Neural progenitor cell (in vitro differentiated cells): ENCODE data around the gene VN1R4. TPM values are rescaled to one million over a fixed set of nuclear protein-coding genes. Genes with fewer than 3 reads are reported as not detected.
"Not testable (repeated sequence)": the region's sequence is repeated elsewhere in the genome, so short reads cannot be mapped to it uniquely, and the experiment has no call there.

ENCODE experiments used
- DNase-seq: peaks from one replicate; pipeline ENCODE4 v3.0.0-alpha.2; 2016; ENCODE audit warnings: low spot score
- H2AFZ ChIP-seq: fragments of 200-600 bp; sonication (generic); replicated peaks from 2 replicates; pipeline ENCODE4 v1.6.1; 2016; ENCODE audit warnings: antibody characterized with exemption
- H3F3A ChIP-seq: fragments of 200-600 bp; sonication (generic); 2 replicates; pipeline ENCODE4 v1.6.1; 2016; ENCODE audit warnings: antibody characterized with exemption, low read depth
- H3K27ac ChIP-seq: fragments of 200-600 bp; sonication (generic); 2 replicates; pipeline ENCODE4 v1.5.1; 2016; ENCODE audit warnings: mild to moderate bottlenecking
- H3K27me3 ChIP-seq: fragments of 200-600 bp; sonication (generic); 2 replicates; pipeline ENCODE4 v1.6.1; 2016; ENCODE audit warnings: mild to moderate bottlenecking, moderate library complexity
- H3K36me3 ChIP-seq: fragments of 200-600 bp; sonication (generic); 2 replicates; pipeline ENCODE4 v1.5.1; 2016
- H3K4me1 ChIP-seq: fragments of 200-600 bp; sonication (generic); 2 replicates; pipeline ENCODE4 v1.6.1; 2016; ENCODE audit warnings: mixed run types
- H3K4me2 ChIP-seq: fragments of 200-600 bp; sonication (generic); 2 replicates; pipeline ENCODE4 v1.6.1; 2016
- H3K4me3 ChIP-seq: fragments of 200-600 bp; sonication (generic); 2 replicates; pipeline ENCODE4 v1.5.1; 2016
- H3K79me2 ChIP-seq: fragments of 200-600 bp; sonication (generic); 2 replicates; pipeline ENCODE4 v1.6.1; 2016; ENCODE audit warnings: low read depth
- H3K9ac ChIP-seq: fragments of 200-600 bp; sonication (generic); 2 replicates; pipeline ENCODE4 v1.6.1; 2016
- H3K9me3 ChIP-seq: fragments of 200-600 bp; sonication (generic); 2 replicates; pipeline ENCODE4 v1.5.1; 2016; ENCODE audit warnings: low read depth
- H4K20me1 ChIP-seq: fragments of 200-600 bp; sonication (generic); 2 replicates; pipeline ENCODE4 v1.6.1; 2016; ENCODE audit warnings: low read depth
- H3K27ac Mint-ChIP-seq: 3 replicates; pipeline ENCODE4 v1.8.0; 2021; ENCODE audit warnings: mixed read lengths
- H3K27me3 Mint-ChIP-seq: 2 replicates; pipeline ENCODE4 v1.8.0; 2022; ENCODE audit warnings: low read depth, mild to moderate bottlenecking, inconsistent platforms, moderate library complexity, mixed read lengths; ENCODE audit not compliant: insufficient read depth
- H3K36me3 Mint-ChIP-seq: 3 replicates; pipeline ENCODE4 v1.8.0; 2021; ENCODE audit warnings: mixed read lengths
- H3K4me1 Mint-ChIP-seq: 3 replicates; pipeline ENCODE4 v1.8.0; 2021; ENCODE audit warnings: mixed read lengths
- H3K4me3 Mint-ChIP-seq: 3 replicates; pipeline ENCODE4 v1.8.0; 2021; ENCODE audit warnings: mild to moderate bottlenecking, moderate library complexity, mixed read lengths
- H3K9me3 Mint-ChIP-seq: 3 replicates; pipeline ENCODE4 v1.8.0; 2020; ENCODE audit warnings: mixed read lengths
- EZH2 ChIP-seq: fragments of 200-600 bp; sonication (generic); IDR thresholded peaks from 2 replicates; pipeline ENCODE4 v1.6.1; 2017; ENCODE audit warnings: antibody characterized with exemption, mild to moderate bottlenecking, moderate library complexity
- EZH2phosphoT487 ChIP-seq: fragments of 200-600 bp; sonication (generic); IDR thresholded peaks from 2 replicates; pipeline ENCODE4 v1.6.1; 2017; ENCODE audit warnings: antibody characterized with exemption
- total RNA-seq: library from RNA; depleted of rRNA; stranded (reverse); fragments of >200 nt; gene quantifications from 2 replicates; pipeline ENCODE4 v1.2.3, GENCODE V29; 2015; ENCODE audit warnings: low replicate concordance
- TF ChIP-seq, protein P1 (sequence below): fragments of 200-600 bp; sonication (generic); IDR thresholded peaks from 2 replicates; pipeline ENCODE4 v1.5.1; 2017; ENCODE audit warnings: antibody characterized with exemption, mild to moderate bottlenecking

VN1R4 gene
- total RNA-seq, 1 donor from 2014 or later, result not detected

DNA sequence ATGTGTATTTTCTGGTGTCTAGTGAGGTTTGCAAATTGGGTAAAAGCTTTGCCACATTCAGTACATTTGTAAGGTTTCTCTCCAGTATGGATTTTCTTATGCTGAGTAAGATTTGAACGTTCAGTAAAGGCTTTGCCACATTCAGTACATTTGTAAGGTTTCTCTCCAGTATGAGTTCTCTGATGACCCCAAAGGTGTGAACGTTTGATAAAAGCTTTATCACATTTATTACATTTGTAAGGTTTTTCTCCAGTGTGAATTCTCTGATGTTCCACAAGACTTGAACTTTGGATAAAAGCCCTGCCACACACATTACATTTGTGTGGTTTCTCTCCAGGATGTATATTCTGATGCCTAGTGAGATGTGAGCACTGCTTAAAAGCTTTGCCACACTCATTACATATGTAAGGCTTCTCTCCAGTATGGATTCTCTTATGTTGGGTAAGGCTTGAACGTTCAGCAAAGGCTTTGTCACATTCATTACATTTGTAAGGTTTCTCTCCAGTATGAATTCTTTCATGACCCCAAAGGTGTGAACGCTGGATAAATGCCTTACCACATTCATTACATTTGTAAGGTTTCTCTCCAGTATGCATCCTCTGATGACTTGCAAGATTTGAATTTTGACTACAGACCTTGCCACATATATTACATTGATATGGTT is 30.3 kb downstream of the VN1R4 start:
- H3K27ac ChIP-seq, result no peak overlapping the region
- H3K36me3 Mint-ChIP-seq, result peaks cover 28% of the 10 kb centered on the region

DNA sequence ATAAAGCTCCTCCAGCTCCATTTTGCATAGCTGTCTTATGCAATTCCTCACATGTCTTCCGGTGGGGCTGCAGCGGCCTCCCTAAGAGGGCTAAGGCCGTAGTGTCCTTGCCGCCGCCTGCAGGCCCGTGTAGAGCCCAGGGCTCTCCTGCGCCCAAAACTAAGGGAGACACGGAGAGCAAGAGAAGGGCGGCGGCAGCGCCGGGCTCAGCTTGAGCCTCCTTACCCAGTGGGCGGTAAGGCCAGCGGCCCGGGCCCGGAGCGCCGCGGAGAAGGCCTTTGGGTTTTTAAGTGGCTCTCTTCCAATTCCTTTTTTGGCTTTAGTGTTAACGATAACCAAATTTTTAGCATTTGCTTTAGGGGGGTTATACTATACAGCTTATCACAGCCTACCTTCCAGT is 42.9 kb downstream of the VN1R4 start:
- H3K9ac ChIP-seq, result no peak overlapping the region
- H3K4me1 ChIP-seq, result no peaks in the 10 kb centered on the region
- H3K79me2 ChIP-seq, result no peaks in the 10 kb centered on the region
- H3F3A ChIP-seq, result no peaks in the 10 kb centered on the region
- no peak overlapping the region for H3K4me2 ChIP-seq
- Mint-ChIP-seq H3K4me3 (no peak overlapping the region), H3K27me3 (peaks cover 6% of the 10 kb centered on the region), H3K27ac (no peak overlapping the region), H3K9me3 (peaks cover 54% of the 10 kb centered on the region), H3K4me1 (no peaks in the 10 kb centered on the region), H3K36me3 (peaks cover 3% of the 10 kb centered on the region)
- no peak for DNase-seq
- H3K9me3 ChIP-seq, result peaks cover 16% of the 10 kb centered on the region
- H4K20me1 ChIP-seq, result no peaks in the 10 kb centered on the region
- H3K36me3 ChIP-seq, result no peaks in the 10 kb centered on the region
- no peak overlapping the region for H3K27ac ChIP-seq
- no peaks in the 10 kb centered on the region for H3K27me3 ChIP-seq
- H2AFZ ChIP-seq, result no peak overlapping the region
- TF ChIP-seq EZH2, result no peak
- TF ChIP-seq EZH2phosphoT487, result no peak
- TF ChIP-seq, protein P1, sequence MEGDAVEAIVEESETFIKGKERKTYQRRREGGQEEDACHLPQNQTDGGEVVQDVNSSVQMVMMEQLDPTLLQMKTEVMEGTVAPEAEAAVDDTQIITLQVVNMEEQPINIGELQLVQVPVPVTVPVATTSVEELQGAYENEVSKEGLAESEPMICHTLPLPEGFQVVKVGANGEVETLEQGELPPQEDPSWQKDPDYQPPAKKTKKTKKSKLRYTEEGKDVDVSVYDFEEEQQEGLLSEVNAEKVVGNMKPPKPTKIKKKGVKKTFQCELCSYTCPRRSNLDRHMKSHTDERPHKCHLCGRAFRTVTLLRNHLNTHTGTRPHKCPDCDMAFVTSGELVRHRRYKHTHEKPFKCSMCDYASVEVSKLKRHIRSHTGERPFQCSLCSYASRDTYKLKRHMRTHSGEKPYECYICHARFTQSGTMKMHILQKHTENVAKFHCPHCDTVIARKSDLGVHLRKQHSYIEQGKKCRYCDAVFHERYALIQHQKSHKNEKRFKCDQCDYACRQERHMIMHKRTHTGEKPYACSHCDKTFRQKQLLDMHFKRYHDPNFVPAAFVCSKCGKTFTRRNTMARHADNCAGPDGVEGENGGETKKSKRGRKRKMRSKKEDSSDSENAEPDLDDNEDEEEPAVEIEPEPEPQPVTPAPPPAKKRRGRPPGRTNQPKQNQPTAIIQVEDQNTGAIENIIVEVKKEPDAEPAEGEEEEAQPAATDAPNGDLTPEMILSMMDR, result no peak
- no peak overlapping the region for H3K4me3 ChIP-seq

More for the DNA sequence above, 30.3 kb downstream of the VN1R4 start:
- Histone ChIP-seq H2AFZ (no peak overlapping the region), H3K9ac (no peak overlapping the region), H3K79me2 (no peaks in the 10 kb centered on the region), H3K4me2 (no peak overlapping the region), H3K27me3 (no peaks in the 10 kb centered on the region), H4K20me1 (no peaks in the 10 kb centered on the region), H3K4me1 (no peaks in the 10 kb centered on the region), H3K4me3 (no peak overlapping the region), H3F3A (peaks cover 7% of the 10 kb centered on the region), H3K9me3 (peaks cover 59% of the 10 kb centered on the region), H3K36me3 (peaks cover 50% of the 10 kb centered on the region)
- Mint-ChIP-seq H3K27ac (no peak overlapping the region), H3K9me3 (peaks cover 68% of the 10 kb centered on the region), H3K4me1 (no peaks in the 10 kb centered on the region), H3K4me3 (no peak overlapping the region), H3K27me3 (no peaks in the 10 kb centered on the region)
- no peak for DNase-seq
- TF ChIP-seq EZH2 (no peak), EZH2phosphoT487 (no peak)
- TF ChIP-seq, protein P1, result no peak

DNA sequence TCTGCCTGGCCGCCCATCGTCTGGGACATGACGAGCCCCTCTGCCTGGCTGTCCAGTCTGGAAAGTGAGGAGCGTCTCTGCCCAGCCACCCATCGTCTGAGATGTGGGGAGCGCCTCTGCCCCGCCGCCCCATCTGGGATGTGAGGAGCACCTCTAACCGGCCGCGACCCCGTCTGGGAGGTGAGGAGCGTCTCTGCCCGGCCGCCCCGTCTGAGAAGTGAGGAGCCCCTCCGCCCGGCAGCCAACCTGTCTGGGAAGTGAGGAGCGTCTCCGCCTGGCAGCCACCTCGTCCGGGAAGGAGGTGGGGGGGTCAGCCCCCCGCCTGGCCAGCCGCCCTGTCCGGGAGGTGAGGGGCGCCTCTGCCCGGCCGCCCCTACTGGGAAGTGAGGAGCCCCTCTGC is 44.8 kb downstream of the VN1R4 start:
- H3K79me2 ChIP-seq, H3K4me2 ChIP-seq, DNase-seq, H3K27ac ChIP-seq, H2AFZ ChIP-seq, H3K9ac ChIP-seq, H3K4me1 ChIP-seq, H3K4me3 ChIP-seq, H3K36me3 Mint-ChIP-seq, H3K27me3 ChIP-seq, H3K27me3 Mint-ChIP-seq, H3K27ac Mint-ChIP-seq, H3K4me3 Mint-ChIP-seq, H3F3A ChIP-seq, H3K36me3 ChIP-seq, H4K20me1 ChIP-seq, H3K4me1 Mint-ChIP-seq: not testable (repeated sequence)
- peaks cover 17% of the 10 kb centered on the region for H3K9me3 ChIP-seq
- peaks cover 49% of the 10 kb centered on the region for H3K9me3 Mint-ChIP-seq

Other genes with a start within 250 kb of the VN1R4 start
- 0.06 TPM in 1 of 2 replicates, not detected in the other for gene ERVV-2, start 223.0 kb downstream of the VN1R4 start, total RNA-seq
- 78.3 and 86.0 TPM in 2 replicates for gene ZNF160, start 164.3 kb downstream of the VN1R4 start, total RNA-seq
- 20.3 and 23.9 TPM in 2 replicates for gene ZNF415, start 134.8 kb downstream of the VN1R4 start, total RNA-seq
- gene ZNF347, start 108.7 kb downstream of the VN1R4 start, total RNA-seq, result 15.2 and 19.9 TPM in 2 replicates
- 7.3 and 9.4 TPM in 2 replicates for gene ZNF665, start 74.4 kb downstream of the VN1R4 start, total RNA-seq
- 70.4 and 85.7 TPM in 2 replicates for gene ZNF677, start 12.8 kb downstream of the VN1R4 start, total RNA-seq
- not detected in 2 replicates for gene VN1R2, start 9.4 kb downstream of the VN1R4 start, total RNA-seq
- gene ZNF845, start 66.0 kb upstream of the VN1R4 start, total RNA-seq, result 17.9 and 22.8 TPM in 2 replicates
- gene ZNF525, start 98.0 kb upstream of the VN1R4 start, total RNA-seq, result 18.0 and 31.8 TPM in 2 replicates
- gene ZNF765, start 127.4 kb upstream of the VN1R4 start, total RNA-seq, result 14.9 and 17.2 TPM in 2 replicates
- gene ZNF761, start 164.3 kb upstream of the VN1R4 start, total RNA-seq, result 17.9 and 22.1 TPM in 2 replicates
- 14.2 and 24.3 TPM in 2 replicates for gene ZNF813, start 200.0 kb upstream of the VN1R4 start, total RNA-seq